ENCODE measurements around the gene PTGER3. TPM values are rescaled to one million over a fixed set of nuclear protein-coding genes. Genes with fewer than 3 reads are reported as not detected.

PTGER3 gene
- 10 to 100 TPM; 15.6 to 23.1 TPM for total RNA-seq
- long read RNA-seq, donor 1, full-length matches to known transcripts = 26 of 31 reads
- long read RNA-seq, donor 1, partial matches to known transcripts = 0 of 31 reads
- long read RNA-seq, donor 1, other reads (novel, unspliced or antisense) = 5 of 31 reads
- long read RNA-seq, donor 2, full-length matches to known transcripts = 59 of 68 reads
- long read RNA-seq, donor 2, partial matches to known transcripts = 0 of 68 reads
- long read RNA-seq, donor 2, other reads (novel, unspliced or antisense) = 9 of 68 reads

GRCh38 chr1:71047635-71048607 lies at the start of gene PTGER3:
PTGER3 (minus strand) TSS chr1:71047816; CDS start chr1:71047577, 239 bp downstream.
- intact Hi-C loops (cut with DNase I) = loop anchor here in 1 of 2 donors (5.0 kb wide), 1 partner anchor 521 kb away; no protein-coding TSS in a partner anchor
- DNase-seq (ENCODE audit: low spot score) = peak; percentile 89

DNA sequence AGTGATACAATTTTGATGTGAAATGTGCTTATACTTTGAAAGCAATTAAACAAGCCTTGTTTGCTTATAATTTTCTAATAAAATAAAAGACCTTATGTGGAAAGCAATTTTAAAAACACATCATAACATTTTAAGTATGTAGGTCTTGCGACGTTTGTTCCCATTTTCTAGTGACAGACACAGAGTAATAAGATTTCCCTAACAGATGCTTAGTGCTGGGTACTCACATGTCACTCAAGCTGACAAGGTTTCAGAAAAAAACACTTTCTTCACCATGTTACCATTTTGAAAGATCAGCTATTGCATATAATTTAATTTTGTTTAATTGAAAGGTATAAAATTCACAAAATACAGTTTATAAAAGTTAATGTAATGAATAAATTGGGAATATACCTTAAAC lies 47.3 kb upstream of the PTGER3 start:
- intact Hi-C loops (cut with DNase I) = no loop called here
- no peak for DNase-seq (ENCODE audit: low spot score)

DNA sequence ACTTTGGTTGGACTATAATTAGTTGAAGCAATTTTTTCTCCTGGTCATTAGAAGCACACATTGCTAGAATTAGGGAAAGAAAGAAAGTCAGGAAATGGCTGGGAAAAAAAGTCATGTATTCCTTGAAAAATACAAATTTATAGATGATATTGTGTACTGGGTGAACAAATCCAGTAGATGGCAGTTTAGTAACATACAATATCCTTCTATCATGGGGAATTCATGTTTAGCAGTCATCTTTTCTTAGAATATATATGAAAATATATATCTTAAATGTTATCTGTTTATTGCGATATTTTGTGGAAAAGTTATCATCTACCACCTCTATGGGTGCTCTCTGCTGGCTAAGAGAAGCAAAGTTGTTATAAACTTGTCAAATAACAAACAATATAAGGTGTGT lies 46.3 kb upstream of the PTGER3 start:
- intact Hi-C loops (cut with DNase I) = no loop called here

GRCh38 chr1:71089536-71090270 lies 42.1 kb upstream of the PTGER3 start:
- intact Hi-C loops (cut with DNase I) = no loop called here

More for the DNA sequence above, 46.3 kb upstream of the PTGER3 start:
- DNase-seq (ENCODE audit: low spot score) = no peak

GRCh38 chr1:71088645-71089287 lies 41.1 kb upstream of the PTGER3 start:
- intact Hi-C loops (cut with DNase I) = no loop called here
- DNase-seq (ENCODE audit: low spot score) = no peak

More at GRCh38 chr1:71089536-71090270, 42.1 kb upstream of the PTGER3 start:
- no peak for DNase-seq (ENCODE audit: low spot score)

- no peak for DNase-seq (ENCODE audit: low spot score)
- intact Hi-C loops (cut with DNase I) = no loop called here
Measured at GRCh38 chr1:71087713-71088112, 40.1 kb upstream of the PTGER3 start.

- intact Hi-C loops (cut with DNase I) = no loop called here
- no peak for DNase-seq (ENCODE audit: low spot score)
Measured at GRCh38 chr1:71087060-71087459, 39.4 kb upstream of the PTGER3 start.

DNA sequence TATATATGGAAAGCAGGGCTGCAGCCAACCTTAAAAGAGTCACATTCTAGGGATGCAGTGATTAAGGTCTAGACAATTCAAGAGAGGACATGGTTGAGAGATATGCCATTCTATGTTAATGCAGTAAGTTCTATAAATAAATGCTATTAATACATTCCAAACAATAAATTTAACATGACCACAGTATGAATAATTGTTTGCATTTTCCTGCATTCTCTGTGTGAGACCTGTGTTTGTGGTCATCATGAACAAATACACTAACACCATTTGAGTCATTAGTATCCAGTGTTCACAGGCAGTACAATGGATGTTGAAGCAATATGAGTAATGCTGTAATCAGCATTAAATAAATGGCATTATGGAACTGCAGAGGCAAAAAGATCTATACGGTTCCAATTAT lies 38.7 kb upstream of the PTGER3 start:
- DNase-seq (ENCODE audit: low spot score) = no peak
- intact Hi-C loops (cut with DNase I) = no loop called here

DNA sequence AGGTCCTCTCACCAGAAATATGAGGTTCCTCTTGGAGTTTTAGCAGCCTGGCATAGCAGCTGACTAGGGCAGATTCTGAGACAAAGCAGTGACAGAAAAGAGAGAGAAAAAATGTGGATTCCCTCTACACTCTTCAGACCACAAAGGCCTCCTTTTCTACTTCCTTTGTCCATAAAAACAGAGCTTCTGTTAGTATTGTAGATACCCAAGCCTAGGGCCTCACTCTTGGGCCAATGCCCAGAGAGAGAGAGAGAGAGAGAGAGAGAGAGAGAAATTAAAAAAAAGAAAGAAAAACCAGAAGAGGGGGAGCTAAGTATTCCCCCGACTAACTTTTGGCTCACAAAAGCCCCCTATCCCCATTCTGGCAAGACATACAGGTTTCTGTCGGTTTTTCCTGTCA lies 35.7 kb upstream of the PTGER3 start:
- intact Hi-C loops (cut with DNase I) = no loop called here
- no peak for DNase-seq (ENCODE audit: low spot score)

DNA sequence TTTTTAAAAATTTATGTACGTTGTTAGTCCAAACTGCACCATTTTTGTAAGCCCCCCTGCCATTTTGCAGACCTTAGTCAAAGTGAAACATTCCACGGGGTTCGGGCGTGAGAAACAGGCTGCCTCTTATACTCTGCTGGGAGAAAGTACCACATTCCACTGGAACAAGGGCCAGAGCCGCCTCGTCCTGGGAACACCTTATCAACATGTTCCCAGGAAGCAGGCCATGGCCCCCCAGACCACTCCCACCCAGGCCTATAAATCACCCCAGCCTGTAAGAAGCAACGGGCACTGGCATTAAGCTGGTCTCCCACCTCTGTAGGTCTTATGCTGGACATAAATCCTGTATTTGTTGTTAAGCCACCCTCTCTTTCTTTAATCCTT lies 34.1 kb upstream of the PTGER3 start:
- DNase-seq (ENCODE audit: low spot score) = no peak
- intact Hi-C loops (cut with DNase I) = no loop called here

- intact Hi-C loops (cut with DNase I) = no loop called here
- DNase-seq (ENCODE audit: low spot score) = peak; percentile 96
Measured at GRCh38 chr1:71080739-71081696, 33.4 kb upstream of the PTGER3 start, which contains the start of gene ZRANB2. ZRANB2 (minus strand) TSS chr1:71081035; CDS start chr1:71080995, 40 bp downstream.

DNA sequence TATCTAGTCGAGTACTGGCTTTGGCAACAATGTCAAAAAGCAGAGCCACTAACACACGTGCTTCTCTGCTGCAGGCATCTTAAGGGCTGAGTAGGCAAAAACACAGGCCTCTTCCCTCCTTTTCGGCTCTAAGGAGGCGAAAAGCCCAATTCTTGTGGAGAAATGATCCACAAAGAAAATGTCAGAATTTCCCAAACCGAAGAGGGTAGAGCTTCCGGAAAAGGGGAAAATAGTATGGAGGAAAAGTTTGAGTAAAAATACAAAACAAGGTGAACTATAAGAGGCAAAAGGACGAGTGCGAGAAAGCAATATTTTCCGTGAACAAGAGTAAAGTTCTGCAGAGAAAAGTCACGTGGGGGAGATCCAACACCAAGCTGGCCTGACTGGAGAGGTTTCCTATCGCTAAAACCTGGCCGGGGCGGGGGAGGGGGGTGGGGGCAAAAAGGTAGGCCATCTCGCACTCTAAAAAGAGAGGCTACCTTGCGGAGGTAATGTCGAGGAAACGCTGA lies 32.7 kb upstream of the PTGER3 start:
- no peak for DNase-seq (ENCODE audit: low spot score)
- intact Hi-C loops (cut with DNase I) = no loop called here

DNA sequence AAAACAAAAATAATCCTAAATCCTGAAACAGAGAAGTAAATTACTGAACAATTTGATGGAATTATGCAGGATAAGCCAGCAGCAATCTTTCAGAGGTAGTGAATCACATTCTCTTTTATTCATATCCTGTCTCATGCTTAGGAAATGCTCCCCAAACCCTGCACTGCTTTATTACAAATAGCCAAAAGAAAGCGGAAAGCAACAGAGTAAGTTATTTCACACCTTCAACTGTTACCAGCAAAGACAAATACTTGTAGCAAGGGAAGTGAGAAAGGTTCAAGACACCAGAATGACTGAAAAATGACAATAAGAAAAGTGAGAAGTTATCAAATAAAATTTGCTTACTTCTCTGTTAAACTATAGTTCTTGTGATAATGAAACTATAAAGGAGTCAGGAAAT lies 27.1 kb upstream of the PTGER3 start:
- intact Hi-C loops (cut with DNase I) = no loop called here

DNA sequence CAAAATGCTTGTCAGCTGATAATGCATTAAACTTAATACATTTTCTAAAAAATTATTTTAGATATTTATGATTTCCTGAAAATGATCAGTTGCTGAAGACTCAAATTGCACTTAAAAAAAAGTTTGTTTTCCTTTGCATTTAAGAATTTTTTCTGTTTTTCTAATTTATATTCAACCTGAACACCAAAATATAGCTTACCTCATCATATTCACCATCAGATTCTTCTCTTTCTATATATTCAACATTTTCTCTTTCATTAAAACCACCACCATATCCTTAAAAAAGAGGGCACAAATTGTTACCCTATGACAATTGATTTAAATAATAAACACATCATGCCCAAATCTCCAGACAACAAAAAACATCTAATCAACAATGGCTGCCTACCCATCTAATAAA lies 24.7 kb upstream of the PTGER3 start:
- intact Hi-C loops (cut with DNase I) = no loop called here
- DNase-seq (ENCODE audit: low spot score) = no peak

More for the DNA sequence above, 27.1 kb upstream of the PTGER3 start:
- DNase-seq (ENCODE audit: low spot score) = no peak

GRCh38 chr1:71071720-71072119 lies 24.1 kb upstream of the PTGER3 start:
- intact Hi-C loops (cut with DNase I) = no loop called here
- DNase-seq (ENCODE audit: low spot score) = no peak

DNA sequence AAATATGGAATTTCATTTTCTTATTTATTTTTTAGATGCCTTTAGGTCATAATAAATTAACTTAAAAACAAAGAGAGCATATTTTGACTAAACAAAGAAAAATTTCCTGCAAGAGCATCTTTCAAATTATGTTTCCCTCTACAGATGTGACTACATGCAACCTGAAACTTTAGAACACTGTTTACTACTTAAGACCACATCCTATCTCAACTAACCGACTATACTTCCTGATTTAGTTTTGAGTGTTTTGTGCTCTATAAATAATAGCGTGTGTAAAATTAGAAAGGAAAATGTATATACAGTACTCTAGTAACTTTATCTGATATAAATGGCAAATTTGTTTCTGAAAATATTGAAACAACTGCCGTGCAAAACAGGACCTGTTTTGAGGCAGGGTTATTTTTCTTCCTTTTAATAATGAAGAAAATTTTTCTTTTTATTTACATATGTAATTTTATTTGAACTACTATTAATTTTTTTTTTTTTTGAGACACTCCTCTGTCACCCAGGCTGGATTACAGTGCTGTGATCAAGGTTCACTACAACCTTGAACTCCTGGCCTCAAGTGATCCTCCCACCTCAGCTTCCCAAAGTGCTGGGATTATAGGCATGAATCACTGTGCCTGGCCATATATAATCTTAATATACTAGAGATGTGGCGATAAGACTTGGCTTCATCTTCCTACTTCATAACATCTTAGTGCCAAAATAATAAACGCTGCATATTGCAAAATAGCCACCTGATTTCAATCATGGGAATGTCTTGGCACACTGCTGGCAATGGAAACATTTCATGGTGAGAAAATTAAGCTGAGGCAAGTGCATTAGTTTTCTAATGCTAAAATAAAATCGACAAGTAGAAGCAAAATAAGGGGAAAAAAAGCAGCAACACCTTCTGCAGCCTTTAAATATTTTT lies 21.0 kb upstream of the PTGER3 start:
- intact Hi-C loops (cut with DNase I) = no loop called here
- no peak for DNase-seq (ENCODE audit: low spot score)

DNA sequence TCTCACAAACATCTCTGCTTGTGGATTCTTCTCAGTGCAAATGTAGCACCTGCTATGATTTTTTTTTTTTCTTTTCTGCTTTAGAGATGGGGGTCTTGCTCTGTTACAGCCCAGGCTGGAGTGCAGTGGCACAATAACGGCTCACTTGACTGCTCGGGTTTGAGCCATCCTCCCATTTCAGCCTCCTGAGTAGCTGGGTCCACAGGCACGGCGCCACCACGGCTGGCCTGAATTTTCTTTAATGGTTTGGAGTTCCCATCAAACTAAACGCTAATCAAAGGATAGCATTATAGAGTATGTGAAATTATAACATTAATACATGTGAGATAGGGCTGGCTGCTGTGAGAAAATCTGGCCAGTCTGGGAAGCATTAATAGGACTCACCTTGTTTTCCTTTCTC lies 7.2 kb upstream of the PTGER3 start:
- intact Hi-C loops (cut with DNase I) = loop anchor here (5.0 to 10.0 kb wide), 2 partner anchors 367 to 370 kb away; no protein-coding TSS in a partner anchor
- DNase-seq (ENCODE audit: low spot score) = no peak
